Ishikawa (cell line): ENCODE measurements around the gene RAD51B.

Experiments used
- CEBPB ChIP-seq: IDR thresholded peaks from 2 replicates; pipeline ENCODE4 v1.6.1; 2012
- CREB1 ChIP-seq: IDR thresholded peaks from 2 replicates; pipeline ENCODE4 v1.6.1; 2012; ENCODE audit warnings: low read depth
- EGR1 ChIP-seq: IDR thresholded peaks from 2 replicates; pipeline ENCODE4 v1.6.1; 2012
- EP300 ChIP-seq: IDR thresholded peaks from 2 replicates; pipeline ENCODE4 v1.6.1; 2012; ENCODE audit warnings: borderline replicate concordance
- FOXM1 ChIP-seq: IDR thresholded peaks from 2 replicates; pipeline ENCODE4 v1.6.1; 2012; ENCODE audit warnings: low read depth, borderline replicate concordance
- NFIC ChIP-seq: IDR thresholded peaks from 2 replicates; pipeline ENCODE4 v1.6.1; 2012
- RAD21 ChIP-seq: IDR thresholded peaks from 2 replicates; pipeline ENCODE4 v1.6.1; 2012; ENCODE audit warnings: low read depth
- TAF1 ChIP-seq: IDR thresholded peaks from 2 replicates; pipeline ENCODE4 v1.6.1; 2012; ENCODE audit warnings: low read depth, mild to moderate bottlenecking
- TCF12 ChIP-seq: IDR thresholded peaks from 2 replicates; pipeline ENCODE4 v1.6.1; 2012; ENCODE audit warnings: low read depth
- TEAD4 ChIP-seq: IDR thresholded peaks from 2 replicates; pipeline ENCODE4 v1.6.1; 2012
- YY1 ChIP-seq: IDR thresholded peaks from 2 replicates; pipeline ENCODE4 v1.6.1; 2012; ENCODE audit warnings: low read depth
- ZBTB7A ChIP-seq: IDR thresholded peaks from 2 replicates; pipeline ENCODE4 v1.6.1; 2012; ENCODE audit warnings: low read depth
- TF ChIP-seq, protein P1 (sequence below): IDR thresholded peaks from 2 replicates; pipeline ENCODE4 v1.6.1; 2012
- TF ChIP-seq, protein P2 (sequence below): IDR thresholded peaks from 2 replicates; pipeline ENCODE4 v1.6.1; 2012; ENCODE audit warnings: low read depth, mild to moderate bottlenecking
- TF ChIP-seq, protein P3 (sequence below): IDR thresholded peaks from 2 replicates; pipeline ENCODE4 v1.6.1; 2012

Gene RAD51B

DNA sequence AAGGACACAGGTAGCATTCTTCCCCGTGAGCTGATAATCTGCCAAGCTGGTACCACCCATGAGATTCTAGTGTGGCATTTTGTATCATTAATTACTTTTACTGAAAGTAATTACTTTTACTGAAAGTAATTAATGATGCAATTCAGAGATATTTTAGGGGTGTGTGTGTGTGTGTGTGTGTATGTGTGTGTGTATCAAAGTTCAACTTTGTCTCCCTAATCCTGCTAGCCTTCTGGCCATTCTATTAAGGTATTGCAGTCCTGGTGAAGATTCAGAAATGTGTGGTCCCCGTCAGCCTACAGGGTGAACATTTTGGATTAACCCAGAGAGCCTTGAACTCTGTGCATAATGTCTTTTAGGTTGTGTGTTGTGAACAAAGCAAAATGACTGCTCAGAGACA, 662.4 kb downstream of the RAD51B start:
- TF ChIP-seq EP300, result no peak
- TF ChIP-seq, protein P1, sequence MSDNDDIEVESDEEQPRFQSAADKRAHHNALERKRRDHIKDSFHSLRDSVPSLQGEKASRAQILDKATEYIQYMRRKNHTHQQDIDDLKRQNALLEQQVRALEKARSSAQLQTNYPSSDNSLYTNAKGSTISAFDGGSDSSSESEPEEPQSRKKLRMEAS, result no peak
- TF ChIP-seq NFIC, result no peak
- no peak for TF ChIP-seq TAF1
- no peak for TF ChIP-seq RAD21
- TF ChIP-seq CREB1, result no peak
- TF ChIP-seq, protein P2, sequence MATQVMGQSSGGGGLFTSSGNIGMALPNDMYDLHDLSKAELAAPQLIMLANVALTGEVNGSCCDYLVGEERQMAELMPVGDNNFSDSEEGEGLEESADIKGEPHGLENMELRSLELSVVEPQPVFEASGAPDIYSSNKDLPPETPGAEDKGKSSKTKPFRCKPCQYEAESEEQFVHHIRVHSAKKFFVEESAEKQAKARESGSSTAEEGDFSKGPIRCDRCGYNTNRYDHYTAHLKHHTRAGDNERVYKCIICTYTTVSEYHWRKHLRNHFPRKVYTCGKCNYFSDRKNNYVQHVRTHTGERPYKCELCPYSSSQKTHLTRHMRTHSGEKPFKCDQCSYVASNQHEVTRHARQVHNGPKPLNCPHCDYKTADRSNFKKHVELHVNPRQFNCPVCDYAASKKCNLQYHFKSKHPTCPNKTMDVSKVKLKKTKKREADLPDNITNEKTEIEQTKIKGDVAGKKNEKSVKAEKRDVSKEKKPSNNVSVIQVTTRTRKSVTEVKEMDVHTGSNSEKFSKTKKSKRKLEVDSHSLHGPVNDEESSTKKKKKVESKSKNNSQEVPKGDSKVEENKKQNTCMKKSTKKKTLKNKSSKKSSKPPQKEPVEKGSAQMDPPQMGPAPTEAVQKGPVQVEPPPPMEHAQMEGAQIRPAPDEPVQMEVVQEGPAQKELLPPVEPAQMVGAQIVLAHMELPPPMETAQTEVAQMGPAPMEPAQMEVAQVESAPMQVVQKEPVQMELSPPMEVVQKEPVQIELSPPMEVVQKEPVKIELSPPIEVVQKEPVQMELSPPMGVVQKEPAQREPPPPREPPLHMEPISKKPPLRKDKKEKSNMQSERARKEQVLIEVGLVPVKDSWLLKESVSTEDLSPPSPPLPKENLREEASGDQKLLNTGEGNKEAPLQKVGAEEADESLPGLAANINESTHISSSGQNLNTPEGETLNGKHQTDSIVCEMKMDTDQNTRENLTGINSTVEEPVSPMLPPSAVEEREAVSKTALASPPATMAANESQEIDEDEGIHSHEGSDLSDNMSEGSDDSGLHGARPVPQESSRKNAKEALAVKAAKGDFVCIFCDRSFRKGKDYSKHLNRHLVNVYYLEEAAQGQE, result no peak
- TF ChIP-seq ZBTB7A, result no peak
- no peak for TF ChIP-seq TCF12
- no peak for TF ChIP-seq TEAD4
- no peak for TF ChIP-seq FOXM1

DNA sequence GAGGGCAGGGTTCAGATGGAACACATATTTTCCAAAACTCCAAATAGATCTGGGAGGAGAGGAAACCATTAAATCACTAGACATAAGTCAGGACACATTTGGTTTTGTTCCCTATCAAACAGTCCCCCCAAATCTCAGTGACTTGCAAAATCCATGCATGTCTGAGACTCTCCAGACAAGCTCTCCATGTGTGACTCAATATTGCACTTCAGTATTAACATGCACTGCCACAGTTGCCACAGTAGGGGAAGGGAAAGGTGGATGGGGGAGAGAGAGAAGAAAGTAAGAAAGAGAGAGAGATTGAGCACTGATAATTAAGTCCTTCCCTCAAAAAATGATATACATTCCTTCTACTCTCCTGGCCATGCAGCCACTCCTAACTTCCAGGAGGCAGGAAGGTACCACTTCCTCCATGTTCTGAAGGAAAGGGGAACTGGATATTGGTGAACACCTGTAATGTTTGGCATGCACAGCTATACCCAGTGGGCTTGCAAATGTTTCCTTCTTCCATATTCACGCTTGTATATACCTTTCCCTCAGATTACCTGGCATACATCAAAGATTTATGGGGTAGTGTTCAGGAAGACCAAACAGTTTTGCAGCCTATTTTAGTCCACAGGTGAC, 663.3 kb downstream of the RAD51B start:
- TF ChIP-seq TEAD4 (no peak), ZBTB7A (no peak)
- TF ChIP-seq, protein P1, result no peak

DNA sequence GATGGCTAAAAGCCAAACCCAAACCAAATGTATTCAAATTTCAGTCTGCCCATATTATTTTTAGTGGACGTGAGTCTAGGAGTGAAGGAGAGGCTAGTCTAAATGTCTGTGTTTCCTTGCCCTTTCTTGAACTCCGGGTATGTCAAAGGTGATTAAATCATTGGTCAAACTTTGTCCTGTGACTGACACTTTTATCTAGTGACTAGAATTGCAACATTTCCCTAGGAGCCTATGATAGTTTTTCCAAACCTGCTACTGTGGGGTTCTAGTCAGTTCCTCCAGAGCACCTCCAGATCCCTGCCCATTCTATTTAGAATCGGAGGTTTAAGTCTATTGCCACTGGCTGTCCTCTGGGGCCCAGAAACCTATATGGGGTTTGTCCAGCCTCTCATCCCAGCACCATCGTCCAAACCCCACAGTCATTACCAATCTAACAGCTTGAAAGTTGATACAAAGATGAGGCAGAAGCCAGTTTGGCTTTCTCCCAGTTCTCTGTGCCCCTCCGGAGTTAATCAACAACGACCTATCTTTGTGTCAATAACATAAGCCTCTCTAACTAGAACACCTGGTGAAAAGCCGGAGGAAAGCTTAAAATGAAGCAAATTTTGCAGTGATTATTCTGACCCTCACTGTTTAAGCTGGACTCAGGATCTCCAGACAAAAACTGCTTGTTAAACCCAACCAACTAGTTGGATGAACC, 666.6 kb downstream of the RAD51B start:
- no peak for TF ChIP-seq CEBPB
- TF ChIP-seq, protein P1, result no peak
- no peak for TF ChIP-seq CREB1
- TF ChIP-seq EP300, result no peak
- no peak for TF ChIP-seq TEAD4
- TF ChIP-seq RAD21, result no peak
- TF ChIP-seq, protein P3, sequence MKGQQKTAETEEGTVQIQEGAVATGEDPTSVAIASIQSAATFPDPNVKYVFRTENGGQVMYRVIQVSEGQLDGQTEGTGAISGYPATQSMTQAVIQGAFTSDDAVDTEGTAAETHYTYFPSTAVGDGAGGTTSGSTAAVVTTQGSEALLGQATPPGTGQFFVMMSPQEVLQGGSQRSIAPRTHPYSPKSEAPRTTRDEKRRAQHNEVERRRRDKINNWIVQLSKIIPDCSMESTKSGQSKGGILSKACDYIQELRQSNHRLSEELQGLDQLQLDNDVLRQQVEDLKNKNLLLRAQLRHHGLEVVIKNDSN, result no peak
- no peak for TF ChIP-seq TCF12
- no peak for TF ChIP-seq YY1
- no peak for TF ChIP-seq FOXM1
- no peak for TF ChIP-seq EGR1

DNA sequence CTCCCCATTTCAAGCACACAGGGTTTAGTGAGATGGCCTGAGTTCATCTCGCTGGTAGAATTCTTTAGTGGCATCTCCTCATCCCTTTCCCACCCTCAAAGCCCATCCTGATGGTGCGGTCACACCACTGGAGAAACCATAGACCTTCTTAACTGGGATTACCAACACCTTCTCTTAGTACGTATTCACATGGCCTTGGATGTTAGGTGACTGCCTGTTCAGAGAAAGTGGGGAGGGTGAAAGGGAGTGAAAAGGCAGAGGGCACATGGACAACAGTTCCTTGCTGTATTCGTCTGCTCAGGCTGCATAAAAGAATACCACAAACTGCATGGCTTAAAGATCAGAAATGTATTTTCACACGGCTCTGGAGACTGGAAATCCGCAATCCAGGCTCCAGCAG, 667.2 kb downstream of the RAD51B start:
- no peak for TF ChIP-seq TCF12

DNA sequence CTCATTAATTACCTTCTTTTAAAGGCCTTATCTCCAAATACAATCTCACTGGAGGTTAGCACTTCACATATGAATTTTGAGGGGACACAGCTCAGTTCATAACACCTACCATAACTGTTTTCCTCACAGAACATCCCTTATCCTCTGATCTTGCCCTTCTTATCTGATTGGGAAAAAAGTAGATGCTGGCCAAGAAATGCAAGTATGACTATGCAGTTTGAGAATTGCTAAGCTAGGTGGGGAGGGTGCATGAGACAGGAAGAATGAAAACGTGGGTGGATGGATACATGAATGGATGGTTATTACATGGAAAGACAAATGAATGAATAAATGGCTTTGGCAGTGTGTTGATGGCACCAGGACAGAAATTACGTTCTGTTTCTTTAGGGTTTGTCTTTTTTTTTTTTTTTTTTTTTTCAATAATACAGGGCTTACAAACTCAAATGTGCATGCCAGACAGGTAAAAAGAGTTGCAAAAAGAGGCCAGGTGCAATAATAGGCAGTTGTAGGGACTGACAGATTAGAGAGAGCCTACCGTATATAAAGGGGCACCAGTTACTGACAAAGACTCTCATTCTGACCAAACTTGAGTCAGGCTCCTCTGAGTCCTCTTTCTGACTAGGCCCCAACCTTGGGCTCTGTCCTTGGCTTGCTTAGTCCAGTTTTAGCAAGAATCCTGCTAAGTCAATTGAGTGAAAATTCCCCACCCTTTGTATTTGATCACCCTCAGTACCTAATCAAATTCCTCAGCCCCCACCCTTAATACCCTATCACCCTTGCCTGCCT, 668.4 kb downstream of the RAD51B start:
- no peak for TF ChIP-seq EP300
- TF ChIP-seq TCF12, result no peak
- TF ChIP-seq, protein P2, result no peak
- no peak for TF ChIP-seq NFIC
- no peak for TF ChIP-seq FOXM1
- no peak for TF ChIP-seq TAF1
- no peak for TF ChIP-seq YY1

DNA sequence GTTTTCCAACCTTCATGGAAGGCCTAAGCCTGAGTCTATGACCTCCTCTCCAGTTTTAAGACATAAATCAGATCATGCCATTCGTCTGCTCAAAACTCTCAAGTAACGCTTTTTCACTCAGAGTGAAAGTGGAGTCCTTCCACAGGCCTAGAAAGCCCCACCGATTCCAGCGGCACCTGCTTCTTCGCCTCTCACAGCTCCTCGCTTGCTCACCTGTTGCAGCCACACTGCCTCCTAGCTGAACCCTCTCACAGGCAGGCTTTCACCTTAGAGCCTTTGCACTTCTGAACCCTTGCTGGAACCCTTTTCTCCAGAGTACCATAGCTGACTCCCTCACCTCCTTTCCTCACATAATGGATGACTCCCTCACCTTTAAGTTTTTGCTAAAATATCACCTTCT, 672.2 kb downstream of the RAD51B start:
- TF ChIP-seq EP300 (no peak), TAF1 (no peak), FOXM1 (no peak), YY1 (no peak), CREB1 (no peak), NFIC (no peak), ZBTB7A (no peak), TEAD4 (no peak)
- TF ChIP-seq, protein P1, result no peak
